ENCODE data around the gene C22orf23.

Gene C22orf23

DNA sequence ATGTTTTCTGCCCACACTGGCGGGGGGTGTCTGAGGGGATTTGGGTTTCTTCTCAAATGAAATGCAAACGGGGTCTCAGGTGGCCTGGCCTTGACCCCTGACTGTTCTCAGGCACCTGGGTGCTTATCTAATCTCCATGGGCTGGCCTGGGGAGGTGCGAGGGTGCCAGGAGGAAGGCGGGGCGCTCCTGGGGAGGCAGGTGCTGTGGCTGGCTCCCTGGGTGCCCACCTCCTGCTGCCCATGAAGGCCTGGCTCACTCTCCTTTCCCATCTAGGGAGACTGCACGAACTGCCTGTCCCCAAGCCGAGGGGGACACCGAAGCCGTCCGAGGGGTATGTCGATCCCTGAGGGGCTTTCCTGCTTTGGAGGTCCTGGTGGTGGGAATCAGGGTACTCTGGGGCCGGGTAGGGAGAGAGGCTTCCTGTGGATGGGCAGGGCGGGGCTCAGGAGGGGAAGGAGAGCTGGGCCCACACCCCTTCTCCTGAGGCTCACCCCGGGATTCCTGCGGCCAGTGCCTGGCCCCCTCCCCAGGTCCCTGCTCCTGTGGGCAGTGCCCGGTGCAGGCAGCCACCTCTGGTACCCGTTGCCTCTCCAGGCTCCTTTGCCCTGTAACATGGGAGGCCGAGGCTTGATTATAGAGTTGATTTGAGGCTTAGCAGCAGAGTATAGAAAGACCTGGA is 28.9 kb downstream of the C22orf23 start:
- DNase-seq = no peak

DNA sequence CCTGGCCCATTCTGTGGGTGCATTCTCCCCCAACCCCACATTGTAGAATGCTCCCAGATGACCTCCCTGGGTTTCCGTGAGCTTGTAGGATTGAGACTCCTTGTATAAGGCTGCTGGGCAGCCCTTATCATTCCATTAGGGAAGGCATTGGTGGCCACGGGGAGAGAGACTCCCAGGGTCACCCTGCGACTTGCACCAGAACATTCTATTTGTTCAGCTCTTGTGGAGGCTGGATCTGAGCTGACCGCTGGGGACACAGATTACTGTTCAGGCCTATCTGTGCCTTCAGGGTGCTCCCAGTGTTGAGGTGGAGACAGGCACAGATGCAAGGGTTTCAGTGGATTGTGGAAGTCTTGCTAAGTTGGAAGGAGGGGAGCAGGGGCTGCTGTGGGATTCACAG is 29.5 kb downstream of the C22orf23 start:
- DNase-seq = no peak

DNA sequence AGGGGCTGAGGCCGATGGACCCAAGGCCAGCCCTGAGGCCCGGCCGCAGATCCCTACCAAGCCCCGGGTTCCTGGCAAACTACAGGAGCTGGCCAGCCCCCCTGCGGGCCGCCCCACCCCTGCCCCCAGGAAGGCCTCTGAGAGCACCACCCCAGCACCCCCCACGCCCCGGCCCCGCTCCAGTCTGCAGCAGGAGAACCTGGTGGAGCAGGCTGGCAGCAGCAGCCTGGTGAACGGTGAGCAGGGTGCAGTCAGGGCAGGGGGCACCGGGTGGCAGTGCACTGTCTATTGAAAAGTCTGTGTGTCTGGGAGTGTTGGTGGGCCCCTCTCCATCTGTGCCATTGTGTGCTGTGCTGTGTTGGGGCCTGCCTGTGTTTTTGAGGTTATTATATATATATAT is 31.2 kb downstream of the C22orf23 start:
- DNase-seq = no peak

DNA sequence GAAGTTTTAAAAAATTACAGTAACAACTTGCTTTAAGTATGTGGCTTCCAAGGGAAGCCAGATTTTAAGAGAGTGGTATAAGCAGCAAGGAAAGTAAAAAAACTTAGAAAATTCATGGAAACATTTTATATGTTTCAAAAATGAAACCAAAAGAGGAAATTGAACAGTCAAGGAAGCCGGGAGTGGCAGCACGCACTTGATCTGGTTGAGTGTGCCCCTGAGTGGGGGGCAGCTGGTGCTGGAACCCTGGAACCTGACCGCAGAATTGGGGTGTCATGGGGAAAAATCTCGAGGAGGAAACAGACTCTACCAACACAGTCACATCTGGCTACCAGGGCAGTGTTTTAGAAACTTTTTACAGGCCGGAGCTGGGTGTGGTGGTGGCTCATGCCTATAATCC is 33.3 kb downstream of the C22orf23 start:
- DNase-seq = no peak

DNA sequence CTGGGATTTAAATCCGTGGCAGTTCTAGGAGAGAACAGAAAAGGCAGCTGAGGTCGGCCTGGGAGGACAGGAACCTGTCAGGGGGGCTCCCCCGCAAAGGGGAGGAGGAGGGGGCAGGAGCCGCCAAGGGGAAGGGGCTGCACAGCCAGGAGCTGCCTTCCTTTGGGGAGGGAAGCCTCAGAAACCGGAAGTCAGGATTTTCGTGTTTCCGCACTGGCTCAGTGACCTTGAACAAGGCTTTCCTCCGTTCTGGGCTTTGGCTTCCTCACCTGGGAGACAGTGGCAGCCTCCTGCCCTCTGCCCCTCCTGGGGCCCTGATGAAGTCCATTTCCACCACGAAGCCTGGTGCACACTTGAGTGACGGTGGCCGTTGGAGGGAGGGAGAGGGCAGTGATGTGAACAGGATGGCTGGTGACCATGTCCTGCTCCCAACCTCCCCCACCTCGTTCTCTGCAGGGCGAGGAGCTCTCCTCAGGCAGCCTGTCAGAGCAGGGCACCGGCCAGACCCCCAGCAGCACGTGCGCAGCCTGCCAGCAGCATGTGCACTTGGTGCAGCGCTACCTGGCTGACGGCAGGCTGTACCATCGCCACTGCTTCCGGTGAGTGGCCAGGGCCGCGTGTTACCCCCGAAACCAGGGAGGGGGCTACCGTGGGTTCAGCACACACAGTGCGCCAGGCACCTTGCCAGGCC is 34.7 kb downstream of the C22orf23 start:
- no peak for DNase-seq

DNA sequence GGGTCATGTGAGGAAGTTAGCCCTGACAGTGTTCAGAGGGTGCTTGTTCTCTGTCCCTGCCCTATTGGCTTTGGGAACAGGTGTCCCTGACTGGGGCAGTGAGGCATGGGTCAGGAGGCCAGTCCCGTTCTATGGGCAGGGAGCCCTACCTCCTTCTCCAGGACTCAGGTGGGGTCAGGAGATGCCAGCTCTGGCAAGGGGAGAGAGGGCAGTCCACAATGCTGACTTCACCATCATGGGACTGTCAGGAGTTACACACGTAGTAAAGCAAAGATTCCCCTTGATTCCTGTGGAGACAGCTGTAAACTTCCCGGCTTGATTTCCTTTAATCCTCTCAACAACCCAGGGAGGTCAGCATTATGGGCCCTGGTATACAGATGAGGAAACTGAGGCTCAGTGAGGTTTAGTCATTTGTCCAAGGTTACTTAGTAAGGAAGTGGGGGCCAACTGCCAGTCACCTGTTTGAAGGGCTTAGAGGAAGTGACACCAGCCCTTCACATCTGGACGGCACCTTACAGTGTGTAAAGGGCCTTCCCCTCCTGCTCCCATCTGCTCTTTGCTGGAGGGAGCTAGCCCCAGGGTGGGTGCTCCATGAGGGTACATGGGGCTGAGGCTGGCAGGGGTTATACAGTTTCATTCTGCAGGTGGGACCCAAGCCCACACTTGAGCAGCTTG is 35.4 kb downstream of the C22orf23 start:
- no peak for DNase-seq

DNA sequence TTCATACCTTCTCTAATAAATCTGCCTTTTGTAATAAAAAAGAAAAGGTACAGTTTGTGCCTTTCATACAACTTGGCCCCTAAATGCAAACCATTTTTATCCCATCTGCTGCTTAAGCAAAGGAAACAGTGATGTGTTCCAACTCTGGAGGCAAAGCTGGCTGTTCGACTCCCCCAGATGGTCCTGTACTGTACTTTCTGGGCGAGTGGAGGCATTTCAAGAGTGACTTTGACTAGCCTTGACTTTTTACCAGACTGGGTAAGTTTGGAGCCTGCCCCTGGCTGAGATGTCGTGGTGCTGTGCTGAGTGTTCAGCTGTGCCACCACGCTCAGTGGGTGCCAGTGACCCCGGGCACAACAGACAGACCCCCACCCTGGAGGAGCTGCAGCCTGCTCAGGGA is 37.1 kb downstream of the C22orf23 start:
- no peak for DNase-seq

DNA sequence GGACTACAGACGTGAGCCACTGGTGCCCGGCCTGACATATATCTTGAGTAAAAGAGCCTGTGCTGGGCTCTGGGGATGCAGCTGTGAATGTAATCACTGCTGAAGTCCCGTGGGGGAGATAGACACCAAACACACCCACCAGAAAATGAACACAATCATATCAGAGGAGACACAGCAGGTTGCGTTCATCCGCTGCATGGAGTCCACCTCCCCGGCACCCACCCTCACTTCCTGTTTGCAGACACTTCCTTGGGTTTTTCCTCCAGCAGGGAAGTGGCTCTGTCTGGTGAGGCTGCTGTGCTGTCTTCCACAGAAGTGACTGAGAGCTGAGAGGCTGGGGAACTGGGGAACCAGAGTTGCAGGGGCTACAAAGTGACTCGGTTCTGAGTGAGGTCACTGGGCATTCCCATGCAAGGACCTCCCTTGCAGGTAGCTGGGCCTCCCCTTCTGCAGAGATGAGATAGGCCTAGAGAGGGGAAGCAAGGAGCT is 40.1 kb downstream of the C22orf23 start:
- no peak for DNase-seq

DNA sequence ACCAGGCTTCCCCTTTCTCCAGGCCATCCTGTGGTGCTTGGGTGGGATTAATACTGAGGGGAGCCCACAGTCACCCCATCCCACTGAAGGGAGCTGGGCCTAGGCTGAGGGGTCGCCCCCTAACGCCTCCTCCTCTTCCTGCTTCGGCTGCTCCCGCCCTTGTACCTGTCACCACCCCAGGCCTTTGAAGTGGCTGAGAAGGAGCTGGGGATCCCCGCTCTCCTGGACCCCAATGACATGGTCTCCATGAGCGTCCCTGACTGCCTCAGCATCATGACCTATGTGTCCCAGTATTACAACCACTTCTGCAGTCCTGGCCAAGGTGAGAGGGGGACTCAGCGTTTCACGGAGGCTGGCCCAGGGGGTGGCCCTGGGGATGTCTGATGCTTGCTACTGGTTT is 41.2 kb downstream of the C22orf23 start:
- no peak for DNase-seq

DNA sequence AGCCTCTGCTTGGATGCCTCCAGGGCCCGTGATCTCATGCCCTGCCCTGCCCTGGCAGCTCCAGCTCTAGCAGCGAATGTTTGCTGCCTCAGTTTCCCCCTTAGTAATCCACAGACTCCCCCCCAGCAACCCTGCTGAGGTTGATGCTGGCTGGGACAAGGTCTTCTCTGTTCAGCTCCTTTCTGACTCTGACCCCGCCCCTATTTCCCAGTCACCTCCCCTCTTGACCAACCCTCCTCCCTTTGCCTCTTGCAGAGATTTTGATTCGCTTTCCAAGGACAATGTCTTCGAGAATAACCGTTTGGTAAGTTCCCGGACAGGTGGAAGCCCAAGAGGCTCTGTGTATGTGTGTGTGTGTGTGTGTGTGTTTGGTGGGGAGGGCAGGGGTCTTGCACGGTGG is 41.7 kb downstream of the C22orf23 start:
- DNase-seq = no peak

DNA sequence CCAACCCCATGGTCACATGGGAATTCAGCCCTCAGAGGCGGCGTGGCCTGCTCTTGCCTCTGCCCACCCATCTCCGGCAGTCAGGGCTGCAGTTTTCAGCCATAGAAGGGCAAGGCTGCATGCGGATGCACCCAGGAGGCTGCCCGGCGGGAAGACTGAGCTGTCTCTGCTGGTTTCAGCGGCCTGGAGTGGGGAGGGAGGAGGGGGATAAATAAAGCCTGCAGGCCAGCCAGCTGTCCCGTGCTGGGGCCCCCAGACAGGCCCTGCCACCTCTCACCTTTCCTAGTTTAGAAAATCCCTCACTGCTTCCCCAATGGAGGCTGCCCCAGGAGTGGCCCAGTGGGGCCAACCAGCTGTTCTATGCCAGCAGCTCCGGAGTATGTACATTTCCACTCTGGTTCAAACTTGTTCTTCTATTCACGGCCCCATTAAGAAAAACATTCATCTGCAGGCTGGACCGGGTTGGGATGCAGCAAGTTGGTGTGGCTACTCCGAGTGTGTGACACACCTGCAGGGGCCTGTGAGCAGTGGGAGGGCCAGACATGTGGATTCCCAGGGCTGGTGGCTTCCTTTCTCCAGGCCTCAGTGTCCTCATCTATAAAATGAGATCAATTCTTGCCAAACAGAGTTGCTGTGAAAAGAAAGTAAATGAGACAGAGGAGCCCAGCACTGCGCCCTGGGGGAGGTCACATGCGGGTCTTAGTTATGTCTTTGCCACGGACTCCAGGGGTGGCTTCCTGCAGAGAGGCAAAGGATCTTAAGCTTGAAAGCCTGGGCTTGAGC is 42.3 kb downstream of the C22orf23 start:
- no peak for DNase-seq

DNA sequence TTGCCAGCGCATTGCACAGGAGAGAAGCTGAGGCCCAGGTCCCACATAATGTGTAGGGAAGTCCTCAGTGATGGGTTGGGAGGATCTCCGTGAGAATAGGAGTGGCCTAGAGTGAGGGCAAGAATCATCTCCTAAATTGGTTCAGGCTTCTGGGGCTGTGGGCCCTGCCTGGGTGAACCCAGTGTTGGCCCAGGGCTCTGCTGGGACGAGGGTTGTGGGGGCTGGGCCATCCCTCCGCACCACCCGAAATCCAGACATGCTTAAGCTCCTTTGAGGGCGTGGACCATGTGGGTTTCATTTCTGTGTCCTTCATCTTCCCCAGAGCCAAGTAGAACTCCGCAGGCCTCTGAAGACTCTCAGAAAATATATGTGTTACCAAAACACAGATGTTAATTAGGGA is 43.6 kb downstream of the C22orf23 start:
- DNase-seq = no peak

DNA sequence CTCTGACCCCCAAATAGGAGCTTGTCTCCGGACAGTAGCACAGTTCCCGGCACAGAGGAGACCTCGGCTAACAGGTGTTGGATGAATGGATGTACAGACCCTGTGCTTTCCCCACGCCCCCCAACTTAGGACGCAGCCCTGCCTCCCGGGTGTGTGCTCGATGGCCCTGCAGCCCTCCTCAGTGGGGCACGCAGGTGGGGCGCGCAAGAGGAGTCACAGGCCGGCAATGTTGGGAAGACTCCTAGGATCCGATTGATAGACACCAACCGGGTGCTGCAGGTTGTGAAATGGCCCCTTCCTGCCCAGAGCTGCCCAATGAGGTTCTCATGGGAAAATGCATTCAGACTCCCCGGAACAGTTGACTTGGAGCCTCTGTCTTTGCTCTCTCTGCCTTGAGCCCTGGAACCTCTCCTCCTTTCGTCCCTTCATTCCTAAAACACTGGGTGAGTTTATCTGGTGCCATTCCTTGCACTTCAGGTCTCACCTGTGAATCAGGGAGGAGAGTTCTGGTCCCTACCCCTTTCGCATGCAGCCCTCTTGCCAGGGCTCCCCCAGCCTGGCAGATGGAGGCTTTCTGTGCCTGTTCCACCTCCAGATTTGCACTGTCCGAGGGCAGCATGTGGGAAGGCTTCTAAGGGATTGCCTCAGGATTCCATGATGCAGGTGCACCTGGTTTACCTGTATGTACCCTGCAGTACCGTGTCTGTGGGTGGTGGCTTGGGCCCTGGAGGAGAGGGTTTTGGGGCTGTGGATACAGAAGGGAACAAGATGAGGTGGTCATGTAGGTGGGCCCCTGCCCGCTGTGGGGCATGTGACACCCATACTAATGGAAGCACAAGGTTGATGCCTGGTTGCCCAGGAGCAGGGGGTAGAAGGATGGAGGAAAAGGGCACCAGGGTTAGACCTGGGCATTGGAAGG is 46.1 kb downstream of the C22orf23 start:
- DNase-seq = no peak

DNA sequence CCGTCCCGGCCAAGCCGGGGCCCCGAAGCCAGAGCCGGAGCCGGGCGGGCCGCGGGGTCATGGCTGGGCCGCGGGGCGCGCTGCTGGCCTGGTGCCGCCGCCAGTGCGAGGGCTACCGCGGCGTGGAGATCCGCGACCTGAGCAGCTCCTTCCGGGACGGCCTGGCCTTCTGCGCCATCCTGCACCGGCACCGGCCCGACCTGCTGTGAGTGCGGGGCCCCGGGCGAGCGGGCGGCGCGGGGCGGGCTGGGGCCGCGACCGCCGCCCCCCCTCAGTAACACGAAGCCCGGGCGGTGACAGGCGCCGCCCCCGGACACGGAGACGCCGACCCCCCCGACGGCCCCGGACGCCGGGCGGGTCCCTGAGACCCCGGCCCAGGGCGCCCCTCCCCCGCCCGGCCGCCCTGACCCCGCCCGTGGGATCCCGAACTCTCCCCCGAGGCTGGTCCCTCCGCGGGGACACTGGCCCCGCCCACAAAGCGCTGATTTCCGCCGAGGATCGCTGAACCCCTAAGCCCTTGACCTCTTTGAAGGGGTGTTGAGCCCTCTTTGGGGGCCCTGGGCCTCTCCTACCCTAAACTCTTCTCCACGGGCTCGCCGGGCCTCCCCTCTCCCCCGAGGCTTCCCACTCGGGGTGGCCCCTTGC is 46.9 kb downstream of the C22orf23 start:
- DNase-seq = no peak

DNA sequence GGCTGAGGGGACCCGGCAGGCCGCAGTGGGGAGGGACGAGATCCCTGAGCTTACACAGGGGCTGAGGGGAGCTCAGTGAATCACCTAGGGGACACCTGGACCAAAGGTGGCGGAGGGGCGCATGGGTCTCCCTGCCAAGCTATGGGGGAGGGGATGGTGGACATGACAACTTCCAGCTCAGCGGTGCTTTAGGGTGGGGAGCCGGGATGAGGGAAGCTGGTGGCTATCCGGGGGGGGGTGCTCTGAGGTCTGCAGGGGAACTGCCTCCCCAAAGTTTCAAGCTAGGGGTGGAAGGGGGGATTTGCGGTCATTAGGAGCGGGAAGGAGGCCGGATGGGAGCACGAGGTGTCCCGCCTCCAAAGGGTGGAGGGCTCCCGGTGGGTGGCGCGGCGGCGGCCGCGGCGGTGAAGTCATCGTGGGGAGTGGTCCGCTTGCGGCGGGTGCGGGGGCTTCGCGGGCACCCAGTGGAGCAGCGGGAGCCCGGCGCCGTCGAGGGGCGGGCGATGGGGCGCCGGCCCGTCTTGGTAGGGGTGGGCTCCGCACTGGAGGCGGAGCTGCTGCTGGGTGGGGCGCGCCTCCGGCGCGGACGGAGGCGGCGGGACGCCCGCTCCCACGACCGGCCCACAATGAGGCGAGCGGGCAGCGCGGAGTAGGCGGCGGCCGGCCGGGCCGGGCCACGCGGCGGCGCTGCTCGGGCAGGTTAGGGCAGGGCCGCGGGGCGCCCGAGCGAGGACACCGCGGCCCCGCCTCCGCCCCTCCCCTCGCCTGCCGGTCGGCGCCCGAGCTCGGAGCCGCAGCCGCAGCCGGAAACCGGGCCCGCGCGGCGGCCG is 47.7 kb downstream of the C22orf23 start, which contains the start of gene MICALL1:
Gene MICALL1, plus strand, starts transcription at position 764 of the 830 bp plus-strand sequence. CDS start 126 bp downstream, outside the sequence.
- peak; percentile 29 for DNase-seq

DNA sequence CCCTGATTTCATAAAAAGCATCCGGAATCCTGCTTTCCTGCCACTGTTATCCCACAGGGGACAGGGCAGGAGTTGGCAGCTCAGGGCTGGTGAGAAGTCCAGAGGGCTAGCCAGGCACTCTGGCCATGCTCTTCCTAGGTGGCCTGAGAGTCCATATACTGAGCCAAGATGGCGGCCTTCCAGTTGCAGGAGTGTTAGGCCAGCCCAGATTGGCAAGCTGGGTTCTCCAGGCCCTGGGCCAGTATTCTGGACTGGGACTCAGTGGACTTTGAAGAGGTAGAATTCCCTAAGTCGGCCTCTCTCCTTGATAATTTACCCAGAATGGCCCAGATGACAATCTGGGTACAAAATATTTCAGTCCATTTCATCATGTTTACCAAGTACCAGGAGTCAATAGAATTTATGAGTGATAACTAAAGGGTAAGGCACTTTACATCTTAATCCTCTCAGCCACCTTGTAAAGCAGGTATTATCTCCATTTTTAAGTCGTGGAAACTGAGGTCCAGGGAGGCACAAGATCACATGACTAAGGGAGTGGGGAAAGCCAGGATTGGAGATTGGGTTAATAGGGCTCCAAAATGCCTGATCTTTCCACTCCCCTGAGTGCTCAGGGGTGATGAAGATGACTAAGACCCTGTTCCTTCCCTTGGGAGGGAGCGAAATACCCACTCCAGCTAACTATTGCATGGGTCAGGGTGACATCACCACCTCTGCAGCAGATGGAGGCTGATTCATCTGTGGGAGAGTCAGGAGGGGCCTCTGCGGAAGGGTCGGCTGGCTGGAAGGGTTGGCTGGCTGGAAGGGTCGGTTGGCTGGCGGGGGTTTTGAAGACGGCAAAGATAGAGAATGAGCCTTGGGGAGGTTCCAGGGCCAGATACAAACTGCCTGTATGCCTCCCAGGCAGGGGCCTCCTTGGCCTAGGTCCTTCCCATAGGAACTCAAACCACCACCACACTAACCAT is 48.5 kb downstream of the C22orf23 start:
- peak; percentile 84 for DNase-seq

DNA sequence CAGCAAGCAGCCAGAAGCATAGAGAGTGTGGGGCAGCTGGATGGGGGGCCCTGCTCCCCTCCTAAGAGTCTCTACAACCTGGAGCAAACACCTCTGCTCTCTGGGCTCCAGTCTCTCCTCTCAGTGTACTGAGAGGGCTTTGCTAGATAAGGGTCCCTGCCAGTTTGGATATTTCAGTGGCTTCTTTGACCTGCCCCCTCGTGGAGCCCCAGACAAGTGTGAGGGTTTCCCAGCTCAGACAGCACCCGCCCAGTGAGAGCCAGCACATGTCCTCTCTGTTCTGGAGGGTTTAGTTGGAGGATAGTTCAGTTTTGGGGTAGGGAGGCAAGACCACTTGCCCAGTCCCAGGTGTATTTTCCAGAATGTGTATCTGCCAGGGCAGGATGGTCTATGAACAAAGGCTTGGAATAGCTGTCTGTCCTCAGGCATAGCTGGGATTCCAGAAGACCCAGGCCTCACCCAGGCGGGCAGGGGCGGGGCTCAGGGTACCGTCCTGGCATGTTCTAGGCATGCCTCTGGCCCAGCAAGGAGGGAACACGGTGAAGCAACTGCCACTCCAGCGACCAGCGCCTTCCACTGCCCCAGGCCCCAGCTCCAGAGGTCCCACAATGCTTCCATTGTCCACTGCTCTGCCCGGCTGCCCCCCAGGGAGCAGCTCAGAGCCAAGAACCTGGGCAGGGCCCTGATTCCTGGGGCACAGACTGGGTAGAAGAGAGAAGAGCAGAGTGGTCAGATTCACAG is 54.8 kb downstream of the C22orf23 start:
- no peak for DNase-seq

DNA sequence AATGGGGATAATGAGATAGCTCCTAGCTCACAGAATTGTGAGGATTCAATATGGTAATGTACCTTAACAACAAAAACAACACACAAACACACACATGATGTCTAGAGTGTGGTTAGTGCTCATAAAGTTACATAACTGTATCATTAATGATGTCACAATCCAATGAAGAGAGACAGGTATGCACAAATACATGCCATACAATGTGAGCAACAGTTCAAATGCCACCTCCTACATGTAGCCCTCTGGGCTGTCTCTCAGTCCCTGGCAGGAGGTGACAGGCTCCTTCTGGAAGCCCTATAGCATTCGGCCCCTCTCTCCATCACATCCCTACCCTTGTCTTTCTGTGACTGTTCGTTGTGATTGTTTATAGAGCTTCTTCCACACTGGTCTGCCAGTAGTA is 55.6 kb downstream of the C22orf23 start:
- DNase-seq = no peak

DNA sequence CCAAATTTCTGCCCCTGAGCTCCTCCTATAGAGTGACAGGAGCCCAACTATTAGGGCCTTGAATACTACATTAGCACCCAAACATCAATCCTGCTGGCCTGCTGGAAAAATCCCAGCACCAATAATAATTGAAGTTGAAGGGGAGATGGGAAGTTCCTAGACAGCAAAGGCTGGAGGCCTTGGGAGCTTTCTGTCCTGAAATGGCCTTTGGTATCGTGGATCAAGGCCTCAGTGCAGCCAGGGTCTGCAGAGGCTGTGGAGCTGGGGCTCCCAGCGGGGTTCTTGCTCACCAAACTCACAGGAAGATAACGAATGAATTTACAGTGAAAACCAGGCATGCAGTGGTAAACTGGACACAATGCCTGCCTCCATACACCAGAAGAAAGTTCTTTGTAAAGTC is 56.5 kb downstream of the C22orf23 start:
- DNase-seq = no peak
